ENCODE measurements around the gene PACS1. TPM values are rescaled to one million over a fixed set of nuclear protein-coding genes. Genes with fewer than 3 reads are reported as not detected.

PACS1 gene
- total RNA-seq, 1 donor from 2014 or later = 90.9 TPM

Other genes starting within 250 kb of the PACS1 start
- 1.2 and 2.1 TPM in 2 replicates for gene SNX32, start 236.3 kb upstream of the PACS1 start, total RNA-seq
- 1,047 and 1,065 TPM in 2 replicates for gene CFL1, start 212.1 kb upstream of the PACS1 start, total RNA-seq
- 77.4 and 80.5 TPM in 2 replicates for gene MUS81, start 209.8 kb upstream of the PACS1 start, total RNA-seq
- 8.4 and 9.1 TPM in 2 replicates for gene EFEMP2, start 197.5 kb upstream of the PACS1 start, total RNA-seq
- gene CTSW, start 190.4 kb upstream of the PACS1 start, total RNA-seq = 4.9 and 7.5 TPM in 2 replicates
- 91.0 and 95.7 TPM in 2 replicates for gene FIBP, start 181.8 kb upstream of the PACS1 start, total RNA-seq
- 62.2 and 62.5 TPM in 2 replicates for gene CCDC85B, start 179.6 kb upstream of the PACS1 start, total RNA-seq
- gene FOSL1, start 169.9 kb upstream of the PACS1 start, total RNA-seq = 32.1 and 32.9 TPM in 2 replicates
- 20.9 and 21.1 TPM in 2 replicates for gene C11orf68, start 151.2 kb upstream of the PACS1 start, total RNA-seq
- 113 and 117 TPM in 2 replicates for gene DRAP1, start 150.8 kb upstream of the PACS1 start, total RNA-seq
- not detected in 2 replicates for gene TSGA10IP, start 124.8 kb upstream of the PACS1 start, total RNA-seq
- 99.1 and 104 TPM in 2 replicates for gene SART1, start 108.5 kb upstream of the PACS1 start, total RNA-seq
- gene EIF1AD, start 68.1 kb upstream of the PACS1 start, total RNA-seq = 64.9 and 75.9 TPM in 2 replicates
- gene BANF1, start 67.8 kb upstream of the PACS1 start, total RNA-seq = 291 and 298 TPM in 2 replicates
- gene CST6, start 58.3 kb upstream of the PACS1 start, total RNA-seq = 0.45 and 1.5 TPM in 2 replicates
- 0.28 and 0.30 TPM in 2 replicates for gene CATSPER1, start 43.8 kb upstream of the PACS1 start, total RNA-seq
- gene GAL3ST3, start 21.1 kb upstream of the PACS1 start, total RNA-seq = not detected in 2 replicates
- 283 and 284 TPM in 2 replicates for gene SF3B2, start 17.9 kb upstream of the PACS1 start, total RNA-seq
- gene KLC2, start 187.4 kb downstream of the PACS1 start, total RNA-seq = 56.6 and 57.0 TPM in 2 replicates
- gene RAB1B, start 198.4 kb downstream of the PACS1 start, total RNA-seq = 117 and 123 TPM in 2 replicates
- gene CNIH2, start 207.9 kb downstream of the PACS1 start, total RNA-seq = 1.0 and 2.7 TPM in 2 replicates
- 108 and 119 TPM in 2 replicates for gene YIF1A, start 218.9 kb downstream of the PACS1 start, total RNA-seq
- not detected in 2 replicates for gene TMEM151A, start 221.6 kb downstream of the PACS1 start, total RNA-seq
- not detected in 2 replicates for gene CD248, start 246.8 kb downstream of the PACS1 start, total RNA-seq